Choroid plexus epithelial cell (primary cell): ENCODE data around the gene TGM1.
A peak's percentile ranks its signal among the peaks of the same experiment; 100 is the strongest.

Experiments
- DNase-seq: peaks from one replicate; pipeline ENCODE4 v3.0.0-alpha.2; 2010; ENCODE audit warnings: low read depth
- H3K4me3 ChIP-seq: 2 replicates; pipeline ENCODE4 v1.5.1; 2011; ENCODE audit warnings: low read depth, mild to moderate bottlenecking, control low read depth, low read length, moderate library complexity
- CTCF ChIP-seq: conservative IDR thresholded peaks from 2 replicates; pipeline ENCODE4 v1.5.1; 2011; ENCODE audit warnings: low read depth, mild to moderate bottlenecking, control low read depth, inconsistent platforms, low read length, moderate library complexity

TGM1 gene

GRCh38 chr14:24254630-24255392 is 8.2 kb downstream of the TGM1 start:
- no peak overlapping the region for H3K4me3 ChIP-seq
- TF ChIP-seq CTCF, result no peak
- DNase-seq, result no peak

- TF ChIP-seq CTCF, result no peak
- no peak for DNase-seq
- H3K4me3 ChIP-seq, result no peak overlapping the region
Measured at GRCh38 chr14:24253936-24254335, 9.0 kb downstream of the TGM1 start.

- no peak for DNase-seq
- H3K4me3 ChIP-seq, result no peak overlapping the region
- TF ChIP-seq CTCF, result no peak
Measured at GRCh38 chr14:24252289-24253124, 10.5 kb downstream of the TGM1 start.

- no peak overlapping the region for H3K4me3 ChIP-seq
- peak; percentile 23 for TF ChIP-seq CTCF
- peak; percentile 32 for DNase-seq
Measured at GRCh38 chr14:24251880-24252288, 11.1 kb downstream of the TGM1 start.

- no peak for TF ChIP-seq CTCF
- no peak for DNase-seq
- no peak overlapping the region for H3K4me3 ChIP-seq
Measured at GRCh38 chr14:24250354-24250753, 12.6 kb downstream of the TGM1 start.

GRCh38 chr14:24249230-24250021 is 13.6 kb downstream of the TGM1 start:
- no peak overlapping the region for H3K4me3 ChIP-seq
- DNase-seq, result no peak
- TF ChIP-seq CTCF, result no peak
